SH-SY5Y (cell line): ENCODE data around the gene FGB.
A peak's percentile ranks its signal among the peaks of the same experiment; 100 is the strongest.

Experiments used
- GATA2 ChIP-seq: IDR thresholded peaks from 2 replicates; pipeline ENCODE4 v1.6.1; 2011; ENCODE audit warnings: mild to moderate bottlenecking, low read depth, low read length
- GATA3 ChIP-seq: IDR thresholded peaks from 2 replicates; pipeline ENCODE4 v1.6.1; 2011; ENCODE audit warnings: low read depth, mild to moderate bottlenecking, low read length, moderate library complexity

Gene FGB

DNA sequence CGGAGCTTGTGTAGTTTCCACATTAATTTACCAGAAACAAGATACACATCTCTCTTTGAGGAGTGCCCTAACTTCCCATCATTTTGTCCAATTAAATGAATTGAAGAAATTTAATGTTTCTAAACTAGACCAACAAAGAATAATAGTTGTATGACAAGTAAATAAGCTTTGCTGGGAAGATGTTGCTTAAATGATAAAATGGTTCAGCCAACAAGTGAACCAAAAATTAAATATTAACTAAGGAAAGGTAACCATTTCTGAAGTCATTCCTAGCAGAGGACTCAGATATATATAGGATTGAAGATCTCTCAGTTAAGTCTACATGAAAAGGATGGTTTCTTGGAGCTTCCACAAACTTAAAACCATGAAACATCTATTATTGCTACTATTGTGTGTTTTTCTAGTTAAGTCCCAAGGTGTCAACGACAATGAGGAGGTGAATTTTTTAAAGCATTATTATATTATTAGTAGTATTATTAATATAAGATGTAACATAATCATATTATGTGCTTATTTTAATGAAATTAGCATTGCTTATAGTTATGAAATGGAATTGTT, at the start of gene FGB:
Gene FGB (plus strand): TSS at position 315 of the 558 bp plus-strand sequence. CDS start 8 bp downstream, at position 323.
- TF ChIP-seq GATA2 (no peak), GATA3 (no peak)

GRCh38 chr4:154516318-154517029, 46.3 kb upstream of the FGB start:
- TF ChIP-seq GATA3 (no peak), GATA2 (no peak)

- TF ChIP-seq GATA3 (no peak), GATA2 (no peak)
These were observed 45.2 kb upstream of the FGB start for GRCh38 chr4:154517591-154517990.

- TF ChIP-seq GATA2 (no peak), GATA3 (no peak)
These were observed 43.6 kb upstream of the FGB start for GRCh38 chr4:154519214-154519613.

DNA sequence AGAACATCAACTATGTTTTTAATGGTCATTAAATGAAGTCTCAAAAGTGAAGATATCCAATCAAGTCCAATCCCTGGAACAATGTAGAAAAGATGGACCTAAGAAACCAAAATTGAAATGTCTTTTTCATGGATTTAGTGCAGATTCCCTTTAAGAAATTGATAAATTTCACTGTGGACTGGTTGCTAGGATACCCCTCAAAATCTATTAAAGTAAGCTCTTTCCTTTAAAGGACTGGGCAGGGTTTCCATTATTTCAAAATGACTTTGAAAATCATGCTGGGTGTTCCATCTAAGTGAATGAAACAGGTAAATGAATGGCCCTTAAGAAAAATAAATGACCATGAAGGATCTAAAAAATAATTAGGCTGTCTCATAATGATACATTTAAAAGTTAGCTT, 41.2 kb upstream of the FGB start:
- TF ChIP-seq GATA2 (no peak), GATA3 (no peak)

DNA sequence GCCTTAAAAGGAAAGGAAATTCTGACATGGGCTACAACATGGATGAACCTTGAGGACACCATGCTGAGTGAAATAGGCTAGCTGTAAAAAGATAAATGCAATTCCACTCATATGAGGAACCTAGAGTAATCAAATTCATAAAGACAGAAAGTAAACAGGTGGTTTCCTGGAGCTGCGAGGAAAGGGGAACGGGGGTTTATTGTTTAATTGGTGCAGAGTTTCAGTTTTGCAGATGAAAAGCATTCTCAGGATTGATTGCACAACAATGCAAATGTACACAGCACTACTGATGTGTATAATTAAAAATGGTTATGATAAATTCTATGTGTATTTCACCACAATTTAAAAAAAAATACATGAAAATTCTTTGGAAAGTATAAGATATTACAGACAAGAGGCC, 36.7 kb upstream of the FGB start:
- TF ChIP-seq GATA2 (no peak), GATA3 (no peak)

DNA sequence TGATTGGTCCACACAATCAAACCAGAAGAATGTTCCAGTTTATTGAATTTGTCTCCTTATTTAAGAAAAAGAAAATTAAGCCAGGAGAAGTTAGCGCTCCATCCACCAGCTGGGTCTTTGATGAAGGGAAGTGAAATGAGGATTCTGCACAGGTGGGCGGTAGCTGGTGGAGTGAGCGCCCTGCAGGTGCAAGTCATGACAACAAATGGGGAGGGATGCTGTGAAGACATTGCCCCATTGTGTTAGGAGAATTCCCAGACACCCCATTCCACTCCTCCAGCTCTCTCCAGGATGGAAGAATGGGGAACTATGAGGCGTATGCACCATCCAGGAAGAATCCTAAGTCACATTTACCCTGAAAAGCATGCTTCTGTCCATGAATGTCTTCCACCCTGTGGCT, 35.5 kb upstream of the FGB start:
- no peak for TF ChIP-seq GATA3
- TF ChIP-seq GATA2, result no peak

- TF ChIP-seq GATA3, result no peak
- TF ChIP-seq GATA2, result no peak
These were observed 33.9 kb upstream of the FGB start for GRCh38 chr4:154528869-154529268.

DNA sequence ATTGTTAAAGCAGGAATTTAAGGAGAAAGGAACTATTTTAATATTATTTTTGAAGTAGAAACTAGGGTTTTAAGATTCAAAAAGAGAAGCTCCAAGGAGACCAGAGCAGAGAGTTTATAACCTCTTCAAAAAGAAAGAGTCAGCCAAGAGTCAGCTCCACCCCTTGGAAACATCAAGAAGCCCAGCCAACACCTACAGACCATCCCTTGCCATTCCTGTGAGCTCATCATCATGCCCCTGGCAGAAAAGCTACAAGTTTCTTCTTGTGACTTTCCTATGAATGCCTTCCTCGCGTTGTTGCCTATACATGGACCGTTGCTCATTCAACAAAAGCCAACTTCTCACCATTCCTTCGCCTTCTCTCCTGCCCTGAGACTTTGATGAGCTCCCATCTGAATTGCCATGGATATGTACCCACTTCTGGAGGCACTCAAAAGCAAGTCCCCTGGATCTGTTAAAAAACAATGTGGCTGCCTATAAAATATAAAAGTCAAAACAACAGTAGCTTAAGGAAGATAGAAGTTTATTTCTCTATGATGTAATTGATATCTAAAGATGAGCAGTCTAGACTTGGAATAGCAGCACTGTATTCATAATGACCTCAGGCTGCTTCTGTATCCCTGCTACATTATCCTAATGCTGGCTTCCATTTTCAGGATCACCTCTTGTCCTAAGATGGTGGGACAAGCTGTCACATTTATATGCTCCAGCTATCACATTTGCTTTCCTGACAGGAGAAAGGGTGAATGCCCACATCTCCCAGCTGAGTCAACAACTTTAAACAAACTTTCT, 32.9 kb upstream of the FGB start:
- no peak for TF ChIP-seq GATA2
- no peak for TF ChIP-seq GATA3

DNA sequence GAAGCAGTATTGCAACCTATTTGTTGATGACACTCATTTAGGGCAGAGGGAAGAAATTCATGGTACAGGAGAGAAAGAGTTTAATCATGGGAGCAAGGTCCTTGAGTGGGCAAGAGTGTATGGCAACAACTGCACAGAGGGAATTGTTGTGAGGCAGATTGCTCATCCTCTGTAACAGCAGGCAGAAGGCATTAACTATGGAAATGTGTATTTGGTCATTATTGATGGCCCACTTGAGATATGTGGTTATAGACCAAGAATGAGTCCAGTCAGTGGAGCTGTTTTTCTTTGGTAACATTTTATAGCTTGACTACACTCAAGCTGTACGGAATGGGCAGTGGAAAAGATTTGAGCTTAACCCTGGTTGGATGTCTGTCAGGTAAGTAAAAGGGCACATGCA, 28.5 kb upstream of the FGB start:
- TF ChIP-seq GATA3 (no peak), GATA2 (no peak)

GRCh38 chr4:154542271-154542879, 20.4 kb upstream of the FGB start:
- TF ChIP-seq GATA2 (no peak), GATA3 (no peak)

DNA sequence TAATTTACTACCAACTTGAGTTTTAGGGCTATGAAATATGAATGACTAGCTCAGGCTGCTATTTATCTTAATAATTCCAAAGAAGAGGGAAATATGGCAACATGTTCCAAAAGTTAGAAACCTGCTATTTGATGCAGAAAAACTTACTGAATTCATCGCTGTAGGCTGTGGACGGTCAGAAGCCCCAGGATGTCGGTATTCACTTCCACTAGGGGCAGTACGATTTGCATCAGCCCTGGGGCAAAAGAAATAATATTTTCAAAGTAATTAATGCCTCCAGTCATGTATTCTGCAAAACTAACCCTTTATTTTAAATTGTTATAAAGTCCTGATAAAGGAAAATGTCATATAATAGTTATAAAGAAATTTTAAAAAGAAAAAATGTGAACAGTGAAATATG, 17.1 kb upstream of the FGB start:
- TF ChIP-seq GATA2 (no peak), GATA3 (no peak)

- TF ChIP-seq GATA2, result 0 out of 2 replicates have a peak, but pooled peaks have one; percentile 22
- no peak for TF ChIP-seq GATA3
These were observed 12.7 kb upstream of the FGB start, which contains the start of gene PLRG1 for GRCh38 chr4:154549894-154550790. PLRG1 (minus strand) TSS chr4:154550400; CDS start chr4:154550308, 92 bp downstream.
